Fibroblast of lung (primary cell): Measurements from ENCODE around the gene KCNMA1. TPM values are rescaled to one million over a fixed set of nuclear protein-coding genes. Genes with fewer than 3 reads are reported as not detected.

Experiments used
- DNase-seq, 2 donors: peaks; one replicate each; pipeline versions ENCODE4 v3.0.0 to v3.0.0-alpha.2; 2010; ENCODE audit warnings: low read depth in 2 of 2
- H2AFZ ChIP-seq: 2 replicates; pipeline ENCODE4 v1.5.1; 2012; ENCODE audit warnings: low read length, control low read depth, inconsistent platforms
- H3K27ac ChIP-seq: 2 replicates; pipeline ENCODE4 v1.5.1; 2011; ENCODE audit warnings: low read length, control low read depth; ENCODE audit not compliant: insufficient read depth
- H3K27me3 ChIP-seq: 2 replicates; pipeline ENCODE4 v1.5.1; 2011; ENCODE audit warnings: mild to moderate bottlenecking, low read length; ENCODE audit not compliant: control insufficient read depth, insufficient read depth
- H3K36me3 ChIP-seq: 2 replicates; pipeline ENCODE4 v1.5.1; 2011; ENCODE audit warnings: low read length; ENCODE audit not compliant: control insufficient read depth, insufficient read depth
- H3K4me1 ChIP-seq: 2 replicates; pipeline ENCODE4 v1.5.1; 2011; ENCODE audit warnings: low read length; ENCODE audit not compliant: control insufficient read depth, insufficient read depth; ENCODE audit errors: extremely low read depth
- H3K4me2 ChIP-seq: 2 replicates; pipeline ENCODE4 v1.5.1; 2011; ENCODE audit warnings: low read length, control low read depth; ENCODE audit not compliant: insufficient read depth; ENCODE audit errors: extremely low read depth
- H3K4me3 ChIP-seq, 4 experiments: fragments of 200-600 bp in 1 of 4; sonication (generic) in 1 of 4; replicated peaks in 1 of 4; 2 replicates each; pipeline ENCODE4 v1.5.1; 2011 to 2016; ENCODE audit warnings: low read length in 4 of 4, low read depth in 3 of 4, mild to moderate bottlenecking in 3 of 4, control low read depth in 2 of 4, inconsistent platforms in 1 of 4, mixed read lengths in 1 of 4; ENCODE audit not compliant: insufficient read depth in 1 of 4; ENCODE audit errors: control extremely low read depth in 1 of 4
- H3K79me2 ChIP-seq: 2 replicates; pipeline ENCODE4 v1.5.1; 2012; ENCODE audit warnings: mild to moderate bottlenecking, low read length, inconsistent platforms; ENCODE audit not compliant: control insufficient read depth, insufficient read depth
- H3K9ac ChIP-seq: 2 replicates; pipeline ENCODE4 v1.5.1; 2011; ENCODE audit warnings: mild to moderate bottlenecking, low read length, control low read depth; ENCODE audit not compliant: insufficient read depth
- H3K9me3 ChIP-seq: 2 replicates; pipeline ENCODE4 v1.5.1; 2012; ENCODE audit warnings: low read depth, low read length; ENCODE audit not compliant: control insufficient read depth, insufficient read depth
- H4K20me1 ChIP-seq: 2 replicates; pipeline ENCODE4 v1.5.1; 2011; ENCODE audit warnings: low read length; ENCODE audit not compliant: control insufficient read depth, insufficient read depth; ENCODE audit errors: extremely low read depth
- CTCF ChIP-seq, 2 donors: IDR thresholded peaks in 1 of 2; conservative IDR thresholded peaks in 1 of 2; 1 replicate in 1 of 2; 2 replicates in 1 of 2; pipeline ENCODE4 v1.5.1; 2011 to 2012; ENCODE audit warnings: low read length in 2 of 2, control low read depth in 1 of 2, inconsistent platforms in 1 of 2, low read depth in 1 of 2, mild to moderate bottlenecking in 1 of 2
- EZH2 ChIP-seq: IDR thresholded peaks from 2 replicates; pipeline ENCODE4 v1.5.1; 2012; ENCODE audit warnings: low read length, control low read depth, mild to moderate bottlenecking; ENCODE audit errors: missing control alignments
- polyA plus RNA-seq, 2 donors: library from polyadenylated mRNA; depleted of rRNA in 1 of 2; stranded (reverse) in 1 of 2; unstranded in 1 of 2; fragments of >200 nt; gene quantifications; 2 replicates each; pipeline ENCODE4 v1.2.1, GENCODE V29; 2011 to 2012; ENCODE audit warnings: missing spikeins in 1 of 2
- total RNA-seq: library from RNA; depleted of rRNA; stranded (reverse); fragments of >200 nt; gene quantifications from 2 replicates; pipeline ENCODE4 v1.2.1, GENCODE V29; 2014

Gene KCNMA1
- total and polyA plus RNA-seq, 2 donors (not counting 1 experiment from before 2014, with no cell fraction given) = 31.0 to 138 TPM

GRCh38 chr10:77633376-77633775 lies 4.2 kb downstream of the KCNMA1 start:
- Histone ChIP-seq H3K36me3 (no peaks in the 10 kb centered on the region), H3K4me3 (no peak overlapping the region), H4K20me1 (no peaks in the 10 kb centered on the region), H3K9ac (no peak overlapping the region), H2AFZ (no peak overlapping the region), H3K27ac (no peak overlapping the region), H3K4me1 (peaks cover 2% of the 10 kb centered on the region), H3K4me2 (no peak overlapping the region), H3K27me3 (no peaks in the 10 kb centered on the region), H3K9me3 (no peaks in the 10 kb centered on the region), H3K79me2 (peaks cover 65% of the 10 kb centered on the region)
- TF ChIP-seq EZH2 (no peak), CTCF (conservative IDR thresholded peaks at IDR 0.05 in 1 of 2, IDR thresholded peaks at IDR 0.05 in 1 of 2; ENCODE audit: low read depth in 1 of 2, low read length in 2 of 2) (no peak)
- DNase-seq = peak in 1 of 2 donors; percentile 43

GRCh38 chr10:77631241-77631640 lies 6.4 kb downstream of the KCNMA1 start:
- H3K9ac ChIP-seq = no peak overlapping the region
- no peaks in the 10 kb centered on the region for H4K20me1 ChIP-seq
- H3K4me1 ChIP-seq = peaks cover 2% of the 10 kb centered on the region
- no peaks in the 10 kb centered on the region for H3K36me3 ChIP-seq
- no peak for DNase-seq
- no peak overlapping the region for H3K27ac ChIP-seq
- no peak overlapping the region for H2AFZ ChIP-seq
- H3K27me3 ChIP-seq = no peaks in the 10 kb centered on the region
- H3K4me2 ChIP-seq = no peak overlapping the region
- TF ChIP-seq CTCF (conservative IDR thresholded peaks at IDR 0.05 in 1 of 2, IDR thresholded peaks at IDR 0.05 in 1 of 2; ENCODE audit: low read depth in 1 of 2, low read length in 2 of 2) (no peak), EZH2 (no peak)
- H3K79me2 ChIP-seq = peaks cover 63% of the 10 kb centered on the region
- no peak overlapping the region for H3K4me3 ChIP-seq
- H3K9me3 ChIP-seq = no peaks in the 10 kb centered on the region

- DNase-seq = no peak
- Histone ChIP-seq H3K4me1 (peaks cover 2% of the 10 kb centered on the region), H3K9me3 (no peaks in the 10 kb centered on the region), H4K20me1 (no peaks in the 10 kb centered on the region), H3K4me2 (no peak overlapping the region), H3K36me3 (no peaks in the 10 kb centered on the region), H3K79me2 (peaks cover 58% of the 10 kb centered on the region), H3K27ac (no peak overlapping the region), H3K27me3 (no peaks in the 10 kb centered on the region), H2AFZ (no peak overlapping the region), H3K9ac (no peak overlapping the region), H3K4me3 (no peak overlapping the region)
- TF ChIP-seq EZH2 (no peak), CTCF (conservative IDR thresholded peaks at IDR 0.05 in 1 of 2, IDR thresholded peaks at IDR 0.05 in 1 of 2; ENCODE audit: low read depth in 1 of 2, low read length in 2 of 2) (no peak)
Observed at GRCh38 chr10:77630507-77630848, 7.1 kb downstream of the KCNMA1 start.
